Measurements from ENCODE around the gene CASS4.

CASS4 gene

GRCh38 chr20:56445540-56445939, 33.5 kb downstream of the CASS4 start:
- Histone ChIP-seq H3K27ac (ENCODE audit: insufficient read depth in 1 of 2, low read depth in 1 of 2, low read length in 2 of 2, poor library complexity in 1 of 2, severe bottlenecking in 2 of 2) (no peak overlapping the region), H3K4me3 (ENCODE audit: control insufficient read depth in 1 of 7, extremely low read depth in 1 of 7, insufficient read depth in 4 of 7, low read depth in 2 of 7, low read length in 6 of 7) (no peak overlapping the region), H3K27me3 (replicated peaks in 2 of 5; ENCODE audit: control insufficient read depth in 4 of 5, insufficient read depth in 5 of 5, low read length in 4 of 5) (no peaks in the 10 kb centered on the region), H3K4me1 (ENCODE audit: control extremely low read depth in 1 of 4, control insufficient read depth in 4 of 4, insufficient read depth in 4 of 4, low read length in 3 of 4) (peaks cover 11 to 23% (median 17%) of the 10 kb centered on the region in 4 experiments), H3K9me3 (ENCODE audit: control extremely low read depth in 1 of 5, control insufficient read depth in 4 of 5, insufficient read depth in 2 of 5, low read depth in 1 of 5, low read length in 4 of 5) (no peaks in the 10 kb centered on the region), H3K36me3 (ENCODE audit: control insufficient read depth in 4 of 4, insufficient read depth in 4 of 4, low read length in 3 of 4) (peaks cover 0 to 17% (median 0%) of the 10 kb centered on the region in 4 experiments)
- WGBS (ENCODE audit: insufficient coverage) = 98% methylated on average over 16 of the region's 16 CpGs
- ChIA-PET CTCF (interaction anchor here (1.4 kb wide), 1 partner anchor 22 kb away, joined by 3 read pairs; no protein-coding TSS in a partner anchor), POLR2A (interaction anchor here (0.8 kb wide), 1 partner anchor 27 kb away, joined by 3 read pairs; no protein-coding TSS in a partner anchor)
- DNase-seq = no peak

GRCh38 chr20:56447227-56447626, 35.2 kb downstream of the CASS4 start:
- no peak for DNase-seq
- ChIA-PET CTCF (no interaction called here), POLR2A (no interaction called here)
- Histone ChIP-seq H3K9me3 (ENCODE audit: control extremely low read depth in 1 of 5, control insufficient read depth in 4 of 5, insufficient read depth in 2 of 5, low read depth in 1 of 5, low read length in 4 of 5) (no peaks in the 10 kb centered on the region), H3K27ac (ENCODE audit: insufficient read depth in 1 of 2, low read depth in 1 of 2, low read length in 2 of 2, poor library complexity in 1 of 2, severe bottlenecking in 2 of 2) (no peak overlapping the region), H3K36me3 (ENCODE audit: control insufficient read depth in 4 of 4, insufficient read depth in 4 of 4, low read length in 3 of 4) (peaks cover 0 to 26% (median 3%) of the 10 kb centered on the region in 4 experiments), H3K4me3 (ENCODE audit: control insufficient read depth in 1 of 7, extremely low read depth in 1 of 7, insufficient read depth in 4 of 7, low read depth in 2 of 7, low read length in 6 of 7) (no peak overlapping the region), H3K4me1 (ENCODE audit: control extremely low read depth in 1 of 4, control insufficient read depth in 4 of 4, insufficient read depth in 4 of 4, low read length in 3 of 4) (peaks cover 6 to 8% (median 8%) of the 10 kb centered on the region in 4 experiments), H3K27me3 (replicated peaks in 2 of 5; ENCODE audit: control insufficient read depth in 4 of 5, insufficient read depth in 5 of 5, low read length in 4 of 5) (no peaks in the 10 kb centered on the region)

GRCh38 chr20:56449459-56449858, 37.4 kb downstream of the CASS4 start:
- no peak overlapping the region for H3K27ac ChIP-seq (ENCODE audit: insufficient read depth in 1 of 2, low read depth in 1 of 2, low read length in 2 of 2, poor library complexity in 1 of 2, severe bottlenecking in 2 of 2)
- CTCF ChIA-PET = no interaction called here
- no peak overlapping the region for H3K4me3 ChIP-seq (ENCODE audit: control insufficient read depth in 1 of 7, extremely low read depth in 1 of 7, insufficient read depth in 4 of 7, low read depth in 2 of 7, low read length in 6 of 7)
- WGBS (ENCODE audit: insufficient coverage) = no CpG with 5 or more reads among the region's 5 CpGs
- peaks cover 0 to 29% (median 3%) of the 10 kb centered on the region in 4 experiments for H3K36me3 ChIP-seq (ENCODE audit: control insufficient read depth in 4 of 4, insufficient read depth in 4 of 4, low read length in 3 of 4)
- POLR2A ChIA-PET = no interaction called here
- H3K4me1 ChIP-seq (ENCODE audit: control extremely low read depth in 1 of 4, control insufficient read depth in 4 of 4, insufficient read depth in 4 of 4, low read length in 3 of 4) = peaks cover 0 to 10% (median 7%) of the 10 kb centered on the region in 4 experiments
- no peaks in the 10 kb centered on the region for H3K9me3 ChIP-seq (ENCODE audit: control extremely low read depth in 1 of 5, control insufficient read depth in 4 of 5, insufficient read depth in 2 of 5, low read depth in 1 of 5, low read length in 4 of 5)
- H3K27me3 ChIP-seq (replicated peaks in 2 of 5; ENCODE audit: control insufficient read depth in 4 of 5, insufficient read depth in 5 of 5, low read length in 4 of 5) = no peaks in the 10 kb centered on the region
- no peak for DNase-seq

GRCh38 chr20:56451056-56451765, 39.2 kb downstream of the CASS4 start:
- Histone ChIP-seq H3K4me3 (ENCODE audit: control insufficient read depth in 1 of 7, extremely low read depth in 1 of 7, insufficient read depth in 4 of 7, low read depth in 2 of 7, low read length in 6 of 7) (no peak overlapping the region), H3K9me3 (ENCODE audit: control extremely low read depth in 1 of 5, control insufficient read depth in 4 of 5, insufficient read depth in 2 of 5, low read depth in 1 of 5, low read length in 4 of 5) (no peaks in the 10 kb centered on the region), H3K4me1 (ENCODE audit: control extremely low read depth in 1 of 4, control insufficient read depth in 4 of 4, insufficient read depth in 4 of 4, low read length in 3 of 4) (peaks cover 0 to 10% (median 7%) of the 10 kb centered on the region in 4 experiments), H3K27me3 (replicated peaks in 2 of 5; ENCODE audit: control insufficient read depth in 4 of 5, insufficient read depth in 5 of 5, low read length in 4 of 5) (no peaks in the 10 kb centered on the region), H3K36me3 (ENCODE audit: control insufficient read depth in 4 of 4, insufficient read depth in 4 of 4, low read length in 3 of 4) (peaks cover 0 to 37% (median 3%) of the 10 kb centered on the region in 4 experiments), H3K27ac (ENCODE audit: insufficient read depth in 1 of 2, low read depth in 1 of 2, low read length in 2 of 2, poor library complexity in 1 of 2, severe bottlenecking in 2 of 2) (no peak overlapping the region)
- no peak for DNase-seq
- POLR2A ChIA-PET = no interaction called here
- CTCF ChIA-PET = no interaction called here
- WGBS (ENCODE audit: insufficient coverage) = 97% methylated on average over 13 of the region's 13 CpGs

- ChIA-PET CTCF (interaction anchor here (1.1 to 1.7 kb wide), 3 partner anchors 10 to 35 kb away, joined by 3 to 4 read pairs (median 3); no protein-coding TSS in a partner anchor), POLR2A (no interaction called here)
- H3K4me1 ChIP-seq (ENCODE audit: control extremely low read depth in 1 of 4, control insufficient read depth in 4 of 4, insufficient read depth in 4 of 4, low read length in 3 of 4) = peaks cover 0 to 10% (median 7%) of the 10 kb centered on the region in 4 experiments
- no peaks in the 10 kb centered on the region for H3K9me3 ChIP-seq (ENCODE audit: control extremely low read depth in 1 of 5, control insufficient read depth in 4 of 5, insufficient read depth in 2 of 5, low read depth in 1 of 5, low read length in 4 of 5)
- H3K27ac ChIP-seq (ENCODE audit: insufficient read depth in 1 of 2, low read depth in 1 of 2, low read length in 2 of 2, poor library complexity in 1 of 2, severe bottlenecking in 2 of 2) = peak overlapping the region; percentile 84 to 85
- H3K36me3 ChIP-seq (ENCODE audit: control insufficient read depth in 4 of 4, insufficient read depth in 4 of 4, low read length in 3 of 4) = peaks cover 0 to 32% (median 3%) of the 10 kb centered on the region in 4 experiments
- peak; percentile 64 to 88 (median 82) for DNase-seq
- H3K4me3 ChIP-seq (ENCODE audit: control insufficient read depth in 1 of 7, extremely low read depth in 1 of 7, insufficient read depth in 4 of 7, low read depth in 2 of 7, low read length in 6 of 7) = no peak overlapping the region
- no peaks in the 10 kb centered on the region for H3K27me3 ChIP-seq (replicated peaks in 2 of 5; ENCODE audit: control insufficient read depth in 4 of 5, insufficient read depth in 5 of 5, low read length in 4 of 5)
- 14% methylated on average over 2 of the region's 5 CpGs for WGBS (ENCODE audit: insufficient coverage)
These were observed 41.3 kb downstream of the CASS4 start for GRCh38 chr20:56453352-56453751.

GRCh38 chr20:56454754-56455153, 42.7 kb downstream of the CASS4 start:
- ChIA-PET CTCF (interaction anchor here (1.0 to 2.6 kb wide), 5 partner anchors 11 to 36 kb away, joined by 3 to 5 read pairs (median 4); no protein-coding TSS in a partner anchor), POLR2A (no interaction called here)
- no peak overlapping the region for H3K4me3 ChIP-seq (ENCODE audit: control insufficient read depth in 1 of 7, extremely low read depth in 1 of 7, insufficient read depth in 4 of 7, low read depth in 2 of 7, low read length in 6 of 7)
- H3K9me3 ChIP-seq (ENCODE audit: control extremely low read depth in 1 of 5, control insufficient read depth in 4 of 5, insufficient read depth in 2 of 5, low read depth in 1 of 5, low read length in 4 of 5) = no peaks in the 10 kb centered on the region
- 96% methylated on average over 4 of the region's 7 CpGs for WGBS (ENCODE audit: insufficient coverage)
- H3K4me1 ChIP-seq (ENCODE audit: control extremely low read depth in 1 of 4, control insufficient read depth in 4 of 4, insufficient read depth in 4 of 4, low read length in 3 of 4) = peaks cover 0 to 10% (median 7%) of the 10 kb centered on the region in 4 experiments
- no peak overlapping the region for H3K27ac ChIP-seq (ENCODE audit: insufficient read depth in 1 of 2, low read depth in 1 of 2, low read length in 2 of 2, poor library complexity in 1 of 2, severe bottlenecking in 2 of 2)
- H3K27me3 ChIP-seq (replicated peaks in 2 of 5; ENCODE audit: control insufficient read depth in 4 of 5, insufficient read depth in 5 of 5, low read length in 4 of 5) = no peaks in the 10 kb centered on the region
- no peak for DNase-seq
- peaks cover 0 to 39% (median 6%) of the 10 kb centered on the region in 4 experiments for H3K36me3 ChIP-seq (ENCODE audit: control insufficient read depth in 4 of 4, insufficient read depth in 4 of 4, low read length in 3 of 4)

- DNase-seq = peak in 2 of 3 donors; percentile 35 to 40
- Histone ChIP-seq H3K4me1 (ENCODE audit: control extremely low read depth in 1 of 4, control insufficient read depth in 4 of 4, insufficient read depth in 4 of 4, low read length in 3 of 4) (peaks cover 5 to 15% (median 14%) of the 10 kb centered on the region in 4 experiments), H3K27ac (ENCODE audit: insufficient read depth in 1 of 2, low read depth in 1 of 2, low read length in 2 of 2, poor library complexity in 1 of 2, severe bottlenecking in 2 of 2) (no peak overlapping the region), H3K9me3 (ENCODE audit: control extremely low read depth in 1 of 5, control insufficient read depth in 4 of 5, insufficient read depth in 2 of 5, low read depth in 1 of 5, low read length in 4 of 5) (no peaks in the 10 kb centered on the region), H3K36me3 (ENCODE audit: control insufficient read depth in 4 of 4, insufficient read depth in 4 of 4, low read length in 3 of 4) (peaks cover 0 to 30% (median 3%) of the 10 kb centered on the region in 4 experiments), H3K4me3 (ENCODE audit: control insufficient read depth in 1 of 7, extremely low read depth in 1 of 7, insufficient read depth in 4 of 7, low read depth in 2 of 7, low read length in 6 of 7) (no peak overlapping the region), H3K27me3 (replicated peaks in 2 of 5; ENCODE audit: control insufficient read depth in 4 of 5, insufficient read depth in 5 of 5, low read length in 4 of 5) (no peaks in the 10 kb centered on the region)
- POLR2A ChIA-PET = interaction anchor here (1.0 kb wide), 1 partner anchor 16 kb away, joined by 3 read pairs; no protein-coding TSS in a partner anchor
- WGBS (ENCODE audit: insufficient coverage) = 93% methylated on average over 19 of the region's 22 CpGs
- CTCF ChIA-PET = interaction anchor here (1.0 to 1.4 kb wide), 5 partner anchors 16 to 60 kb away, joined by 3 to 4 read pairs (median 3); no protein-coding TSS in a partner anchor
These were observed 46.3 kb downstream of the CASS4 start for GRCh38 chr20:56458206-56458821.

Measured in common myeloid progenitor, CD34-positive (primary cell).